SK-N-SH treated with all-trans-retinoic acid at 6 μM for 48 hours (cell line): Measurements from ENCODE around the gene CFAP45.

Source experiments
- GLIS3 ChIP-seq: fragments of 250-450 bp; sonication (Bioruptor Pico); IDR thresholded peaks from 2 replicates; pipeline ENCODE4 v1.5.0; 2020; ENCODE audit warnings: mild to moderate bottlenecking, moderate library complexity
- ZFP30 ChIP-seq: fragments of 450-650 bp; formaldehyde crosslinking; IDR thresholded peaks from 2 replicates; pipeline ENCODE4 v1.5.0; 2022; ENCODE audit warnings: mild to moderate bottlenecking, moderate library complexity
- TF ChIP-seq, protein P1 (sequence below): fragments of 250-450 bp; sonication (Bioruptor Pico); IDR thresholded peaks from 2 replicates; pipeline ENCODE4 v1.8.0; 2020; ENCODE audit warnings: mild to moderate bottlenecking, moderate library complexity, borderline replicate concordance

DNA sequence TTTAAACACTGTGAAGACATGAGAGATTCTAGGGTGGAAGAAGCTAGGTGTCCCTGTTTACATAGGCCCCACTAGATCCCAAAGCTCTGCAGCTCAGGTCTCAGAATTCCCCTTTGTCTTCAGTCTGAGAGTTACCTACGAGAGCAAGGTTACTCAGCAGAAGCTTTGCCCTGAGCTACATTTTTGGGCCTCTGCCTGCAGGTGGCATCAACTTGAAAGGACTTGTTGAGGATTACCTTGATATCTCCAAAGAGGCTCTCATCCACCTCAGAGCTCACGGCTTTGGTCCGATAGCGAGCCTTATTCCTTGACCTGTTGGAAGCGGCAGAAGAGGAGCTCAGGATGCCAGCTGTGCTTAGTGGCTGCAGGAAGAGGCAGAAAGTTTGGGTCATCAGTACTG lies 7.0 kb downstream of the CFAP45 start:
- TF ChIP-seq, protein P1, sequence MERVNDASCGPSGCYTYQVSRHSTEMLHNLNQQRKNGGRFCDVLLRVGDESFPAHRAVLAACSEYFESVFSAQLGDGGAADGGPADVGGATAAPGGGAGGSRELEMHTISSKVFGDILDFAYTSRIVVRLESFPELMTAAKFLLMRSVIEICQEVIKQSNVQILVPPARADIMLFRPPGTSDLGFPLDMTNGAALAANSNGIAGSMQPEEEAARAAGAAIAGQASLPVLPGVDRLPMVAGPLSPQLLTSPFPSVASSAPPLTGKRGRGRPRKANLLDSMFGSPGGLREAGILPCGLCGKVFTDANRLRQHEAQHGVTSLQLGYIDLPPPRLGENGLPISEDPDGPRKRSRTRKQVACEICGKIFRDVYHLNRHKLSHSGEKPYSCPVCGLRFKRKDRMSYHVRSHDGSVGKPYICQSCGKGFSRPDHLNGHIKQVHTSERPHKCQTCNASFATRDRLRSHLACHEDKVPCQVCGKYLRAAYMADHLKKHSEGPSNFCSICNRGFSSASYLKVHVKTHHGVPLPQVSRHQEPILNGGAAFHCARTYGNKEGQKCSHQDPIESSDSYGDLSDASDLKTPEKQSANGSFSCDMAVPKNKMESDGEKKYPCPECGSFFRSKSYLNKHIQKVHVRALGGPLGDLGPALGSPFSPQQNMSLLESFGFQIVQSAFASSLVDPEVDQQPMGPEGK (CRISPR knock-in tag): no peak
- no peak for TF ChIP-seq ZFP30
- TF ChIP-seq GLIS3 (CRISPR knock-in tag): no peak
